ENCODE measurements around the gene IGFLR1. TPM values are rescaled to one million over a fixed set of nuclear protein-coding genes. Genes with fewer than 3 reads are reported as not detected.

Gene IGFLR1
- total and polyA plus RNA-seq, 9 of the 15 experiments (the other 6 are each of a cell fraction or from before 2014, with no cell fraction given), result 1.0 to 14.3 (median 4.6) TPM

DNA sequence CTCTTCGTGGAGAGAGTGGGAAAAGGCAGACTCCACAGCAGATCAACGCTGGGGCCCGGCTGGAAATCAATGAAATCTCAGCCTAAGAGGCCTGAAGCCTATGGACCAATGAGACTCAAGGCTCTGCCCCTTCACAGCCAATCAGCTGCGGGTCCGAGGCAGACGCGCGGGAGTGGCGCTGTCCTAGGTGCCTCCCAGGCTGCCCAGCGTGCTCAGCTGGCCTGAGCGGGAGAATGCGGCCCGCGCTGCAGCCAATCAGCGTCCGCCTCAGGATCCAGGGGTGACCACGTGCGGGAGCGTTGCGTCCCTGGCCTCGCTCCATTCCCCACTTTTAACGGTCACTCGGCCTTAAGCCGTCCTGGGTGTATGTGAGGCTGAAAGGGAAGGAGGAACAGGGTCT is 38.0 kb downstream of the IGFLR1 start, which contains the start of gene ZBTB32 (continued):
- TF ChIP-seq PATZ1 (CRISPR knock-in tag; IDR thresholded peaks at IDR 0.05; ENCODE audit: borderline replicate concordance) (no peak), MAZ (CRISPR knock-in tag; conservative IDR thresholded peaks at IDR 0.05 in 1 of 2, IDR thresholded peaks at IDR 0.05 in 1 of 2) (0 out of 4 replicates have a peak, but pooled peaks of 1 of the 2 experiments have one; percentile 43), ZNF280A (IDR thresholded peaks at IDR 0.05; ENCODE audit: low read depth, partially characterized antibody) (no peak), GTF3C2 (IDR thresholded peaks at IDR 0.05; ENCODE audit: borderline replicate concordance, extremely low read depth, insufficient read length) (no peak), TFAP4 (CRISPR knock-in tag; IDR thresholded peaks at IDR 0.05; ENCODE audit: borderline replicate concordance) (peak; percentile 99), KDM1A (IDR thresholded peaks at IDR 0.05) (peak; percentile 95 to 96), YBX1 (IDR thresholded peaks at IDR 0.05) (no peak), CREB1 (IDR thresholded peaks at IDR 0.05) (peak; percentile 34; the same call in 1 of the 2 replicates), CREB1 (CRISPR knock-in tag; IDR thresholded peaks at IDR 0.05) (peak; percentile 74), AFF1 (IDR thresholded peaks at IDR 0.05; ENCODE audit: low read depth in 1 of 2, partially characterized antibody in 2 of 2) (peak in 1 of 2 experiments; percentile 40), MBD2 (IDR thresholded peaks at IDR 0.05; ENCODE audit: borderline replicate concordance, low read depth) (no peak; the same call in 1 of the 2 replicates)
- TF ChIP-seq, protein P1, sequence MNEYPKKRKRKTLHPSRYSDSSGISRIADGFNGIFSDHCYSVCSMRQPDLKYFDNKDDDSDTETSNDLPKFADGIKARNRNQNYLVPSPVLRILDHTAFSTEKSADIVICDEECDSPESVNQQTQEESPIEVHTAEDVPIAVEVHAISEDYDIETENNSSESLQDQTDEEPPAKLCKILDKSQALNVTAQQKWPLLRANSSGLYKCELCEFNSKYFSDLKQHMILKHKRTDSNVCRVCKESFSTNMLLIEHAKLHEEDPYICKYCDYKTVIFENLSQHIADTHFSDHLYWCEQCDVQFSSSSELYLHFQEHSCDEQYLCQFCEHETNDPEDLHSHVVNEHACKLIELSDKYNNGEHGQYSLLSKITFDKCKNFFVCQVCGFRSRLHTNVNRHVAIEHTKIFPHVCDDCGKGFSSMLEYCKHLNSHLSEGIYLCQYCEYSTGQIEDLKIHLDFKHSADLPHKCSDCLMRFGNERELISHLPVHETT (CRISPR knock-in tag; conservative IDR thresholded peaks at IDR 0.05 in 1 of 2, IDR thresholded peaks at IDR 0.05 in 1 of 2), result no peak
